LNCAP (cell line): ENCODE measurements around the gene LMNTD2.

Experiments
- TF ChIP-seq, protein P1 (sequence below): fragments of 450-650 bp; IDR thresholded peaks from 2 replicates; pipeline ENCODE4 v1.5.1; 2017; ENCODE audit warnings: mild to moderate bottlenecking

The LMNTD2 gene

DNA sequence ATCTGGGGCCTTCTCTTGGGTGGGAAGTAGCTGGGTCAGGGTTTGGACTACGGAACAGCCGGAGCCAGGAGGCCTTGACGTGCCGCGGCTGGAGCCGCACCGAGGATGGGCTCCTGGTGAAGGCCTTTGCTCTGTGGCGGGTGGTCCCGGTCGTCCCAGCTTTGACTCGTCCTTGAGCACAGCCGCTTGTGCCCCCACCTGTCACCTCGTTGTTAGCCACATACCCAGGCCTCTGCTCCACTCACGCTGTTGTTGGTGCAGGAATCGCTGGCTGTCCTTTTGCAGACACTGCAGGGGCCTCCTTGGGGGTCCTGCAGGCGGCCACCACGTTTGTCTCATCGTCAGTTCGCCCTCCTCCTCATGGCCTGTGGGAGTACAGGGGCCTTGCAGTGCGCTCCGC, 32.8 kb upstream of the LMNTD2 start:
- TF ChIP-seq, protein P1, sequence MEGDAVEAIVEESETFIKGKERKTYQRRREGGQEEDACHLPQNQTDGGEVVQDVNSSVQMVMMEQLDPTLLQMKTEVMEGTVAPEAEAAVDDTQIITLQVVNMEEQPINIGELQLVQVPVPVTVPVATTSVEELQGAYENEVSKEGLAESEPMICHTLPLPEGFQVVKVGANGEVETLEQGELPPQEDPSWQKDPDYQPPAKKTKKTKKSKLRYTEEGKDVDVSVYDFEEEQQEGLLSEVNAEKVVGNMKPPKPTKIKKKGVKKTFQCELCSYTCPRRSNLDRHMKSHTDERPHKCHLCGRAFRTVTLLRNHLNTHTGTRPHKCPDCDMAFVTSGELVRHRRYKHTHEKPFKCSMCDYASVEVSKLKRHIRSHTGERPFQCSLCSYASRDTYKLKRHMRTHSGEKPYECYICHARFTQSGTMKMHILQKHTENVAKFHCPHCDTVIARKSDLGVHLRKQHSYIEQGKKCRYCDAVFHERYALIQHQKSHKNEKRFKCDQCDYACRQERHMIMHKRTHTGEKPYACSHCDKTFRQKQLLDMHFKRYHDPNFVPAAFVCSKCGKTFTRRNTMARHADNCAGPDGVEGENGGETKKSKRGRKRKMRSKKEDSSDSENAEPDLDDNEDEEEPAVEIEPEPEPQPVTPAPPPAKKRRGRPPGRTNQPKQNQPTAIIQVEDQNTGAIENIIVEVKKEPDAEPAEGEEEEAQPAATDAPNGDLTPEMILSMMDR = no peak

DNA sequence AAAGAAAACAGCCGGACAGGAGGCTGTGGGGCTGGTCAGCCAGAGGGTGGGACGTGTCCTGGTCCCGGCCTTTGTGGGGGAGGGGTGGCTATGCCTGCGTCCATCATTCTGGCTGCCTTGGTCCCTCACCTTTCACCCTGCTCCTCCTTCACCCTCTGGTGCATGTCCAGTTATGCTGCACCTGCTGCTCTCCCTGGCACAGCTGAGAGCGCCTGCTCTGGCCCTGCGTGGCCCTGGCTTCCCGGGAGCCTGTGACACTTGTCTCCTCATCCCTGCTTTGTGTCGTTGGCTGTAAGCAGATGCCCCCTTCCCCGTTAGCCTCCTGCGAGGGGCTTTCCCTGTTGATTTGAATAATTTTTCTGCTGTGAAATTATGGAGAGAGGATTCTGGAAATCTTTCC, 32.4 kb upstream of the LMNTD2 start:
- TF ChIP-seq, protein P1 = no peak

DNA sequence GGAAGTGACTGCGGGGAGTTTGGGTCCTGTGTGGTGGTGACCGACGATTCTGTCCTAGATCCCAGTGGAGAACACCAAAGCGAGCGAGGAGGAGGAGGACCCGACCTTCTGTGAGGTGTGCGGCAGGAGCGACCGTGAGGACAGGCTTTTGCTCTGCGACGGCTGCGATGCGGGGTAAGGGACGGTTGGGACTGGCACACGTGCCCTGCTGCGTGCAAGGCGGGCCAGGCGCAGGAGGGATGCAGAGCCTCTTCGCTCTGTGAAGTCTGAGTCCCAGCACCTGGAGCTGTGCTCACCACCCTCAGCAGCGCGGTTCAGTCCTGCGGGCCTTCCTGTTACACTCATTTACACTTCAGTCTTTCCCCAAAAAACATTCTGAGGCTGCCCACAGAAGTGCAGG, 32.0 kb upstream of the LMNTD2 start:
- TF ChIP-seq, protein P1 = no peak

DNA sequence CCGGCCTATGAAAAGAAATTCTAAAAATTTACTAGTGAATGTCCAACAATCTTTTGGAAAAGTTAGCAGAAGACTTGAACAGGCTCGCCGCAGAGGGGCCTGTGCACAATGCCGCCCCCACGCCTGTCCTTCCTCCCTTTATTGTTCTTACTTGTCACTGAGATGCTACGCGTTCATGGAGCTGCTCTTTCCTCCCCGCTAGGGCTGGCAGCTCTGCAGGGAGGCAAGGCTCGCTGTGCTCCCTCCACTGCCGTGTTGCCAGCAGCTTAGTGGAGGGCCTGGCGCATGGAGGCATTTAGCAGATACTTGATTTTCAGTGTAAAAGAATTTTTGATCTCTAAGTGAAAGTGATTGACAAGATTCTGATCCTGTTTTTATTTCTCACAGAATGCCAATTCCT, 30.5 kb upstream of the LMNTD2 start:
- TF ChIP-seq, protein P1 = no peak

DNA sequence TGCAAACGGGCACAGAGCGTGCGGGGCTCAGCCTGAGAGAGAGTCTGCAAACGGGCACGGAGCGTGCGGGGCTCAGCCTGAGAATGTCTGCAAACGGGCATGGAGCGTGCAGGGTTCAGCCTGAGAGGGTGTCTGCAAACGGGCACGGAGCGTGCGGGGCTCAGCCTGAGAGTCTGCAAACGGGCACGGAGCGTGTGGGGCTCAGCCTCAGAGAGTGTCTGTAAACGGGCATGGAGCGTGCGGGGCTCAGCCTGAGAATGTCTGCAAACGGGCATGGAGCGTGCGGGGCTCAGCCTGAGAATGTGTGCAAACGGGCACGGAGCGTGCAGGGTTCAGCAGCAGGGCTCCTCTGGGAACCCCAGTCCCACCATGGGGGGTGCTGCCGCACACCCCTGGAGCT, 29.3 kb upstream of the LMNTD2 start:
- TF ChIP-seq, protein P1 = no peak

DNA sequence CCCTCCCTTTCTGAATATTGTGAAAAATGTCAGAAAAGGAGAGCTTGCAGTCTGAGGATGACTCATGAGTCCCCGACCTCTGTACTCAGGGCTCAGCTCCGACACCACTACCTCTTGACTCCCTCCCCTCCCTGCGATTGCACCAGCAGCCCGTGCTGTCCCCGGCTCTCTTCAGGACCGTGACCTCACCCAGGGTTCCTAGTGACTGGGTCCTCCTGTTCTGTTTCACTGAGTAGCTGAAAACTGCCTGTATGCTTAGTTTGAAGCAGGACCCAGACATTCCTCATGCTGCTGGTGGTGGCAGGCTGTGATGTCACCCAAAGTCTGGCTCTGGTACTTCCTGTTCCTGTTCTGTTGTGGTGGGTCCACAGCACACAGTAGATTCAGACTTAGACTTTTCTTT, 27.4 kb upstream of the LMNTD2 start:
- TF ChIP-seq, protein P1 = no peak

DNA sequence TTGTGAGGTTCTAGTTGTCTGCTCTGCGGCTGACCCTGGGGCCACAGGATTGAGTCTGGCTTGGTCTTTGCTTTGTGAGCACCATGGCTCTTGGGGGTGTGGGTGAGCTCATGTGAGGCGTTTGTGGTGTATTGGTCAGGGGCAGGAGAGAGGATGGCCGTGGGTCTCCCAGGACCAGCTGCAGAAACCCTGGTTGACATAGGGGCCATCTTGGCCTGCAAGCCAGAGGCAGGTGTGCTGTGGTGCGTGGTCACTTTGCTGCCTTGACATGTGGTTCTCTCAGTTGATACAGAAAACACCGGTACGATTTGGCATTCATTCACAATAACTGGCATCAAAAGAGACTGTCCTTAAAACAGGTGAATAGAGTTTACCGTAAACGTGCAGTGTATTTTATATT, 27.0 kb upstream of the LMNTD2 start:
- TF ChIP-seq, protein P1 = no peak
